Activated T-cell treated with anti-CD3 and anti-CD28 coated beads, Interleukin-2, amount 50 U/mL, for 24 hours (primary cell): ENCODE results near the gene MISP3.

Source experiments
- DNase-seq: peaks from one replicate; pipeline ENCODE4 v3.0.0-alpha.2; 2020
- H3K27ac Mint-ChIP-seq: 2 replicates; pipeline ENCODE4 v1.8.0; 2020; ENCODE audit warnings: mild to moderate bottlenecking, mixed read lengths
- H3K27me3 Mint-ChIP-seq: 2 replicates; pipeline ENCODE4 v1.8.0; 2020; ENCODE audit warnings: mixed read lengths
- H3K36me3 Mint-ChIP-seq: 2 replicates; pipeline ENCODE4 v1.8.0; 2020; ENCODE audit warnings: low read depth, mixed read lengths
- H3K4me1 Mint-ChIP-seq: 2 replicates; pipeline ENCODE4 v1.8.0; 2020; ENCODE audit warnings: low read depth, mixed read lengths
- H3K4me3 Mint-ChIP-seq: 2 replicates; pipeline ENCODE4 v1.8.0; 2020; ENCODE audit warnings: mild to moderate bottlenecking, moderate library complexity, mixed read lengths
- H3K9me3 Mint-ChIP-seq: 2 replicates; pipeline ENCODE4 v1.8.0; 2020; ENCODE audit warnings: mixed read lengths

MISP3 gene

GRCh38 chr19:14096272-14096992, 23.8 kb downstream of the MISP3 start:
- H3K9me3 Mint-ChIP-seq = peaks cover 9% of the 10 kb centered on the region
- DNase-seq = no peak

GRCh38 chr19:14097532-14098151, 25.1 kb downstream of the MISP3 start:
- Mint-ChIP-seq H3K4me3 (no peak overlapping the region), H3K27ac (no peak overlapping the region), H3K4me1 (peaks cover 8% of the 10 kb centered on the region), H3K36me3 (peaks cover 46% of the 10 kb centered on the region), H3K9me3 (peaks cover 9% of the 10 kb centered on the region), H3K27me3 (no peaks in the 10 kb centered on the region)
- no peak for DNase-seq

More at GRCh38 chr19:14096272-14096992, 23.8 kb downstream of the MISP3 start:
- H3K4me3 Mint-ChIP-seq = no peak overlapping the region
- no peak overlapping the region for H3K27ac Mint-ChIP-seq
- H3K27me3 Mint-ChIP-seq = no peaks in the 10 kb centered on the region
- peaks cover 16% of the 10 kb centered on the region for H3K4me1 Mint-ChIP-seq
- peaks cover 43% of the 10 kb centered on the region for H3K36me3 Mint-ChIP-seq

- DNase-seq = no peak
- H3K4me3 Mint-ChIP-seq = no peak overlapping the region
- peaks cover 60% of the 10 kb centered on the region for H3K36me3 Mint-ChIP-seq
- H3K9me3 Mint-ChIP-seq = no peaks in the 10 kb centered on the region
- no peaks in the 10 kb centered on the region for H3K4me1 Mint-ChIP-seq
- H3K27ac Mint-ChIP-seq = no peak overlapping the region
- no peaks in the 10 kb centered on the region for H3K27me3 Mint-ChIP-seq
Measured at GRCh38 chr19:14101003-14101545, 28.5 kb downstream of the MISP3 start.

- H3K27me3 Mint-ChIP-seq = no peaks in the 10 kb centered on the region
- H3K9me3 Mint-ChIP-seq = no peaks in the 10 kb centered on the region
- no peak for DNase-seq
- no peaks in the 10 kb centered on the region for H3K4me1 Mint-ChIP-seq
- no peak overlapping the region for H3K27ac Mint-ChIP-seq
- peaks cover 58% of the 10 kb centered on the region for H3K36me3 Mint-ChIP-seq
- no peak overlapping the region for H3K4me3 Mint-ChIP-seq
Measured at GRCh38 chr19:14102102-14102696, 29.6 kb downstream of the MISP3 start.

GRCh38 chr19:14102756-14103155, 30.2 kb downstream of the MISP3 start:
- H3K27me3 Mint-ChIP-seq = no peaks in the 10 kb centered on the region
- no peaks in the 10 kb centered on the region for H3K4me1 Mint-ChIP-seq
- H3K4me3 Mint-ChIP-seq = no peak overlapping the region
- DNase-seq = no peak
- H3K27ac Mint-ChIP-seq = no peak overlapping the region
- H3K36me3 Mint-ChIP-seq = peaks cover 55% of the 10 kb centered on the region
- no peaks in the 10 kb centered on the region for H3K9me3 Mint-ChIP-seq

DNA sequence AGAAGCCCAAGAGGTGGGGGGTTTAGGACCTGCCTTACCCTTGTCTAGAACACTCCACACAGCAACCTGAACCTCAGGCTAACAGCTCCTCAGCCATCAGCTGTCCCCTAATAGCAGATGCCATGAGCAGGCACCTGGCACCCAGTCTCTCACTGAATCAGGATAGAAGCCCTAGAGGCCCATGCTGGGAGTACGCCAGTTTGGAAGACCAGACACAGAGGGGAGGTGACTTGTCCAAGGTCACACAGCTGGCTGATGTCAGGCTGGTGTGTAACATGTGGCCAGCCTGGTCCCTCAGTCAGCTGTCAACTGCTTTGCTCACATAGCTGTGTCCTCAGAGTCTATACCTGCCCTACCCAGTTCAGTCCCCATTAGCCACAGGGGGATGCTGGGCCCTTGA, 30.7 kb downstream of the MISP3 start:
- peaks cover 53% of the 10 kb centered on the region for H3K36me3 Mint-ChIP-seq
- no peak overlapping the region for H3K4me3 Mint-ChIP-seq
- no peaks in the 10 kb centered on the region for H3K27me3 Mint-ChIP-seq
- no peaks in the 10 kb centered on the region for H3K9me3 Mint-ChIP-seq
- no peak for DNase-seq
- H3K27ac Mint-ChIP-seq = no peak overlapping the region
- no peaks in the 10 kb centered on the region for H3K4me1 Mint-ChIP-seq

DNA sequence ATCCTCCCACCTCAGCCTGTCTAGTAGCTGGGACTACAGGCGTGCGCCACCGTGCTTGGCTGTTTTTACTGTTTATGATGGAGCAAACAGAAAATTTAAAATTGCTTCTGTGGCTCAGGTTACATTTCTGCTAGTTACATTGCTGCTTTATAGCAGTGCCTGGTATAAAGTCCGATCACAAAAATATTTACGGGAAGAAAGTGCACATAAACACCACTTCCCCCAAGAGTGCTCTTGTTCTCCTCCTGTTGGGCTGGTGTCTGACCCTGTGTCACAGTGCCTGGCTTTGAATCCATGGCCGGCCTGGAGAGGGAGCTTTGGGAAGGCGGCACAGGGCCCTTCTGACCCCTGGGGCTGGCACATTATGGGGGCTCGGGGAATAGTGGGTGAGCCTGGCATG, 33.1 kb downstream of the MISP3 start:
- H3K36me3 Mint-ChIP-seq = peaks cover 50% of the 10 kb centered on the region
- no peak overlapping the region for H3K4me3 Mint-ChIP-seq
- no peak for DNase-seq
- H3K4me1 Mint-ChIP-seq = no peaks in the 10 kb centered on the region
- no peak overlapping the region for H3K27ac Mint-ChIP-seq
- no peaks in the 10 kb centered on the region for H3K27me3 Mint-ChIP-seq
- H3K9me3 Mint-ChIP-seq = no peaks in the 10 kb centered on the region

DNA sequence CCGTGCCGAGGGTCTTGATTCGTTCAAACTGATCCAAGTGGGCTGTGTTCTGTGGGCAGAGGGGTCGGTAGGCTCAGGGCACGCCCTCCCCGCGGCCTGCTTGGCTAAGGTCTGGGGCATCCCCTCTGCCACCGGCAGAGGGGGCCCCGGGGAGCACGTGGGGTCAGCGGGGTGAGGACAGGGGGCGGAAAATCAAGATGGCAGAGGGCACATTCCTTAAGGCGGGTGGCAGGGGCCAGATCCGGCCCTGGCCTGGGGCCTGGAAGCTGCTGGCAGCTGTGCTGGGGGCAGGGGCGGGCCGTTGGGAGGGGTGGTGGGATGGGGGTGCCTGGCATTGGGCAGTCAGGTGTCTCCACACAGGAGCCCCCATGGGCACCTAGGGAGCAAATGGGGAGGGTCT, 34.3 kb downstream of the MISP3 start:
- no peaks in the 10 kb centered on the region for H3K9me3 Mint-ChIP-seq
- H3K27ac Mint-ChIP-seq = no peak overlapping the region
- peaks cover 4% of the 10 kb centered on the region for H3K4me1 Mint-ChIP-seq
- H3K36me3 Mint-ChIP-seq = peaks cover 41% of the 10 kb centered on the region
- no peak for DNase-seq
- H3K4me3 Mint-ChIP-seq = no peak overlapping the region
- H3K27me3 Mint-ChIP-seq = no peaks in the 10 kb centered on the region

DNA sequence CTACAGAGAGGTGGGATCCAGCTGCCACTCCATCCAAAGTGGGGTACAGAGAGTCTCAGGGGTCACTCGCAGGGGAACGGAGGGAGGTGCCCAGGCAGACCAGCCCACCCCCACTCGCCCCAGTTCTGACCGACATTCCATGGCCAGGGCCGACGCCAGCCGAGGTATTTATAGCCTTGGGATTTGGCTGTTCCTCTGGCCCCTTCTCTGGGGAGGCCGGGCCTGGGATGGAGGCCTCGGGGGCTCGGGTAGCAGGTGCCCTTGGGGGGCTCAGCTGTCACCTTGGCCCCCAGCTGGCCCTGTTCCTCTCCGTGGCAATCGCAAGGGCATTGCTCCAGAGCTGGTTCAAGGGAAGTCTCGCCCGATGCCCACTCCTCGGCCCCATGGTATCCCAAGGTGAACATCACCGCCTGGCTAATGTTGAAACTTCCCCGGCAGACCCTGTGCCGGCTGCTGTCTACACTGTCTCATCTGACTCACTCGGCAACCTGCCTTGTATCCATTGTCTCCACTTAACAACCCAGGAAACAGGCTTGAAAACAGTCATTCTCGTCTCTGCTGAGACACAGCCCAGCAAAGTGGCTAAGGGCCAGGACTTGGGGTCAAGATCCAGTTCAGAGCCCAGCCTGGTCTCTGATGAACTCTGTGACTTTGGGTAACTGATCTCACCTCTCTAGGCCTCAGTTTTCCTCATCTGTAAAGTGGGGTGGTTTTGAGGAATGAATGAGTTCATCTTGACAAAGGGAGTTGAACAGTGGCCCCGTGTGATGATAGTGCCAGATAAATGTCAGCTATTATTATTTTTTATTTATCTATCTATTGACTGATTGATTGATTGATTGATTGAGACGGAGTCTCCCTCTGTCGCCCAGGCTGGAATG, 35.2 kb downstream of the MISP3 start:
- DNase-seq = no peak
- H3K27ac Mint-ChIP-seq = no peak overlapping the region

DNA sequence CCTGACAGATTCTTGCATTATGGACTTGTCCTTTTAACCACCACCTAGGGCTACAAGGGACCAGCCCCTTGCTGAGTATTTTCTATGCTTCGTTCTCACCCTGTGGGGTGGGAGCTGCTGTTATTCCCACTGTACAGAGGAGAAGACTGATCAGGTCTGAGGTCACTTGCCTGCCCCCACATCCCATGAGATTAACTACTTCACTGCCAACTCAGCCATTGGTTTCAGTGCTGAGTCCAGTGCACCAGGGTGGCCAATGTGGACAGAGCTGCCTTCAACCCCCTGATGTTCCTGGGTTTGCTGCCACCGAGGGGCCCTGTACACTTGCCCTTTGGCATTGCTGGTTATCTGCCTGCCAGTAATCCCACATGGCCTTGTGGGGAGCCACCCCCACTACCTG, 38.1 kb downstream of the MISP3 start:
- Mint-ChIP-seq H3K27ac (peak overlapping the region; percentile 22), H3K36me3 (peaks cover 16% of the 10 kb centered on the region), H3K27me3 (no peaks in the 10 kb centered on the region), H3K4me1 (peaks cover 33% of the 10 kb centered on the region), H3K9me3 (no peaks in the 10 kb centered on the region), H3K4me3 (no peak overlapping the region)
- no peak for DNase-seq

More for the DNA sequence above, 35.2 kb downstream of the MISP3 start:
- Mint-ChIP-seq H3K27me3 (no peaks in the 10 kb centered on the region), H3K36me3 (peaks cover 33% of the 10 kb centered on the region), H3K9me3 (no peaks in the 10 kb centered on the region), H3K4me1 (peaks cover 13% of the 10 kb centered on the region), H3K4me3 (no peak overlapping the region)

DNA sequence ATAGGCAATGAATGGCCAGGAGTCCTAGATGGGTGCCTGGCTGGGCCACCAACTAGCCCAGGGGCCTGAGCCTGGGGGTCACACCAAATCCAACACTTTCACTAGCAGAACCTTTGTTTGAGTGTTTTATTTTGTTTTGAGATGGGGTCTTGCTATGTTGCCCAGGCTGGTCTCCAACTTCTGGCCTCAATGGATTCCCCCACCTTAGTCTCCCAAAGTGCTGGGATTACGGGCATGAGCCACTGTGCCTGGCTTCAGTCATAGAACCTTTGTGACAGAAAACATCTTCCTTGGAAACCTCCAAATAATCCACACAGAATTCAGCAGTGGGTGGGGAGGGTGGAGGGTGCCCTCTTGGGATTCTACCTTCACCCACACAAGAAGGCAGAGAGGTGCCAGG, 38.9 kb downstream of the MISP3 start:
- H3K4me3 Mint-ChIP-seq = no peak overlapping the region
- DNase-seq = no peak
- no peaks in the 10 kb centered on the region for H3K27me3 Mint-ChIP-seq
- H3K27ac Mint-ChIP-seq = peak overlapping the region; percentile 26
- H3K9me3 Mint-ChIP-seq = no peaks in the 10 kb centered on the region
- peaks cover 41% of the 10 kb centered on the region for H3K4me1 Mint-ChIP-seq
- peaks cover 9% of the 10 kb centered on the region for H3K36me3 Mint-ChIP-seq

DNA sequence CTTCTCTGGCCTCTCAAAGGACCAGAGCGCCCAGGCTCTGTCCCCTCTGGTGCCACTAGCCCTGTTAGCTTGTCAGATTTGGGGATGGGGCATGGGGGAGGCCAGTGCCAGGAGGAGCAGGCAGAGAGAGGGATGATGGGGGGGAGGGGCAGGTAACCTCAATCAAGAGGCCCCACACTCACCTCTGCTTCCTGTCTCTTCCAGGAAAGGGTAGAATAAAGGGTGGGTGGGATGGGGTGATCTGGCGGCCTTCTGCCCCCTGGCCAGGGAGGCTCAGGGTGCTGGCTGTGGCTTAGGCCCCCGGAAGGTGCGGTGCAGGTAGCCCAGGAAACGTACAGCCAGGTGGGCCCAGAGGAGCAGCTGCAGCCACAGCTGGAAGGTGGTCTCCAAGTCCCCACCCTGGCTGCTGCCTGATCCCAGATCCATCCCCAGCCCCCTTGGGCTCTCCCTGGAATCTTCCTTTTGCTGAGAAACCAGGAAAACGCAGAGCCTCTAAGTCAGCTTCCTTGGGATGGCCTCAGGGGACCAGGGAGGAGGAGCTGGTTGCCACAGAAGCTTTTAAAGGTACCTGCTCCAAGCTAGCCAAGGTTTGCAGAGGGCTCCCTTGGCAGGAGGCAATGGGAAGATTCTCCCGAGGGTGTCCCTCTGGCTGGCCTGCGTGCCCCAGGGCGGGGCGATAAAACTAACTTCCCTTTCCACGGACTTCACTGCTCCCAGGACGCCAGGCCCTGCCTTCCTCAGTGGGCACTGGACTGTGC, 39.6 kb downstream of the MISP3 start:
- Mint-ChIP-seq H3K27ac (peak overlapping the region; percentile 52), H3K36me3 (peaks cover 4% of the 10 kb centered on the region), H3K4me1 (peaks cover 46% of the 10 kb centered on the region), H3K9me3 (no peaks in the 10 kb centered on the region), H3K27me3 (no peaks in the 10 kb centered on the region), H3K4me3 (no peak overlapping the region)
- no peak for DNase-seq

GRCh38 chr19:14112809-14113385, 40.3 kb downstream of the MISP3 start:
- peak overlapping the region; percentile 52 for H3K27ac Mint-ChIP-seq
- H3K36me3 Mint-ChIP-seq = peaks cover 2% of the 10 kb centered on the region
- H3K4me1 Mint-ChIP-seq = peaks cover 46% of the 10 kb centered on the region
- no peaks in the 10 kb centered on the region for H3K27me3 Mint-ChIP-seq
- H3K4me3 Mint-ChIP-seq = no peak overlapping the region
- no peak for DNase-seq
- H3K9me3 Mint-ChIP-seq = no peaks in the 10 kb centered on the region
